CD4-positive, alpha-beta T cell treated with Interleukin-15 for 4 hours (primary cell): ENCODE results near the gene SCN1B.
A peak's percentile ranks its signal among the peaks of the same experiment; 100 is the strongest.
"Not testable (repeated sequence)": the region's sequence is repeated elsewhere in the genome, so short reads cannot be mapped to it uniquely, and the experiment has no call there.

Source experiments
- DNase-seq: peaks from one replicate; pipeline ENCODE4 v3.0.0-alpha.2; 2020; ENCODE audit warnings: low spot score

The SCN1B gene

GRCh38 chr19:35037716-35038622 is 7.7 kb downstream of the SCN1B start:
- no peak for DNase-seq

- no peak for DNase-seq
These were observed 8.6 kb downstream of the SCN1B start for GRCh38 chr19:35038623-35039512.

GRCh38 chr19:35039881-35040825 is 9.9 kb downstream of the SCN1B start:
- no peak for DNase-seq

- peak; percentile 6 for DNase-seq
These were observed 10.7 kb downstream of the SCN1B start for GRCh38 chr19:35040826-35041547.

GRCh38 chr19:35041548-35042055 is 11.3 kb downstream of the SCN1B start, which contains the start of gene HPN:
Gene HPN (plus strand): TSS chr19:35041721. CDS start chr19:35042507, 786 bp downstream.
- DNase-seq: no peak

GRCh38 chr19:35042056-35042730 is 11.9 kb downstream of the SCN1B start:
- DNase-seq: no peak

GRCh38 chr19:35042954-35043604 is 12.8 kb downstream of the SCN1B start:
- DNase-seq: no peak

- no peak for DNase-seq
These were observed 13.6 kb downstream of the SCN1B start for GRCh38 chr19:35043906-35044305.

- peak; percentile 54 for DNase-seq
These were observed 14.2 kb downstream of the SCN1B start for GRCh38 chr19:35044317-35045117.

- peak; percentile 14 for DNase-seq
These were observed 15.5 kb downstream of the SCN1B start for GRCh38 chr19:35045667-35046300.

- DNase-seq: no peak
These were observed 16.2 kb downstream of the SCN1B start for GRCh38 chr19:35046461-35046860.

GRCh38 chr19:35048911-35049411 is 18.7 kb downstream of the SCN1B start:
- no peak for DNase-seq

GRCh38 chr19:35049456-35049855 is 19.2 kb downstream of the SCN1B start:
- no peak for DNase-seq

- not testable (repeated sequence) for DNase-seq
These were observed 20.4 kb downstream of the SCN1B start for GRCh38 chr19:35050662-35051061.

- DNase-seq: not testable (repeated sequence)
These were observed 21.0 kb downstream of the SCN1B start for GRCh38 chr19:35051268-35051667.

- DNase-seq: no peak
These were observed 21.5 kb downstream of the SCN1B start for GRCh38 chr19:35051796-35052195.

- DNase-seq: no peak
These were observed 22.4 kb downstream of the SCN1B start for GRCh38 chr19:35052599-35053190.
